HG02678 (cell line): ENCODE results near the gene SP110.
"Not testable (repeated sequence)": the region's sequence is repeated elsewhere in the genome, so short reads cannot be mapped to it uniquely, and the experiment has no call there.

ENCODE experiments used
- ATAC-seq: cut with Tn5 transposase; IDR thresholded peaks from one replicate; pipeline ENCODE4 v1.9.1; 2021; ENCODE audit warnings: mild to moderate bottlenecking, moderate library complexity; ENCODE audit not compliant: unreplicated experiment

Gene SP110

GRCh38 chr2:230219419-230220331, at the start of gene SP110:
SP110 (minus strand) TSS chr2:230219984; CDS start chr2:230216927, 3,057 bp downstream.
- ATAC-seq = peak; percentile 80

- ATAC-seq = peak; percentile 55
Observed at GRCh38 chr2:230268606-230269243, 48.9 kb upstream of the SP110 start.

GRCh38 chr2:230267556-230267955, 47.8 kb upstream of the SP110 start:
- ATAC-seq = peak; percentile 61

- ATAC-seq = no peak
Observed at GRCh38 chr2:230267059-230267458, 47.3 kb upstream of the SP110 start.

DNA sequence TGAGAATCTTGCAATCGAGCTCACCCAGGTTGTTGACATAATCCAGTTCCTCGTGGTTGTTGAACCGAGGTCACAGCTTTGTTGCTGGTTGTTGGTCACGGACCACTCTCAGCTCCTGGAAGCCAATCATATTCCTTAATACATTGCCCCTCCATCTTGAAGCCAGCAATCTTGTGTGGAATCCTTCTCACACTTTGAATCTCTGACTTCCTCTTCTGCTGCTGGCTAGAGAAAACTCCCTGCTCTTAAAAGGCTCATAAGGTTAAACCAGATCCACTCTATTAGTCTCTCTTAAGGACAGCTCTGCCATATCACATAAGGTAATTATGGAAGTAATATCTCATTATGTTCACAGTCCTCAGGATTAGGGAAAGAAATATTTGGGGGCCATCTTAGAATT, 46.9 kb upstream of the SP110 start:
- ATAC-seq = no peak

DNA sequence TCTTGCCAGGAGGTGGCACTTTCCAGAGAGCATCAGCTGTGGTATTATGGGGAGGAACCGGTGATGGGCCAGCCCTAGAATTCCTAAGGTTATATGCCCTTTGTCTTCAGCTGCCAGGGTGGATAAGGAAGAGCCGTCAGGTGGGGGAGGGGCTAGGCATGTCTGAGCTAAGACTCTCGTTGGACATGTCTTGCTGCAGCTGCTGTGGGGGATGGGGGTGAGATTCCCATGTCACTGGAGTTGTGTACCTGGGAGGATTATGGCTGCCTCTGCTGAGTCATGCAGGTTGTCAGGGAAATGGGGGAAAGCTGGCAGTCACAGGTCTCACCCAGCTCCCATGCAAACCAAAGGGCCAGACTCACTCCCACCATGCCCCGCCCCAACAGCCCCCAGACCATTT, 45.2 kb upstream of the SP110 start:
- ATAC-seq = not testable (repeated sequence)

GRCh38 chr2:230262246-230262645, 42.5 kb upstream of the SP110 start:
- no peak for ATAC-seq

- no peak for ATAC-seq
Observed at GRCh38 chr2:230258483-230258882, 38.7 kb upstream of the SP110 start.

- no peak for ATAC-seq
Observed at GRCh38 chr2:230256733-230257332, 37.0 kb upstream of the SP110 start.

DNA sequence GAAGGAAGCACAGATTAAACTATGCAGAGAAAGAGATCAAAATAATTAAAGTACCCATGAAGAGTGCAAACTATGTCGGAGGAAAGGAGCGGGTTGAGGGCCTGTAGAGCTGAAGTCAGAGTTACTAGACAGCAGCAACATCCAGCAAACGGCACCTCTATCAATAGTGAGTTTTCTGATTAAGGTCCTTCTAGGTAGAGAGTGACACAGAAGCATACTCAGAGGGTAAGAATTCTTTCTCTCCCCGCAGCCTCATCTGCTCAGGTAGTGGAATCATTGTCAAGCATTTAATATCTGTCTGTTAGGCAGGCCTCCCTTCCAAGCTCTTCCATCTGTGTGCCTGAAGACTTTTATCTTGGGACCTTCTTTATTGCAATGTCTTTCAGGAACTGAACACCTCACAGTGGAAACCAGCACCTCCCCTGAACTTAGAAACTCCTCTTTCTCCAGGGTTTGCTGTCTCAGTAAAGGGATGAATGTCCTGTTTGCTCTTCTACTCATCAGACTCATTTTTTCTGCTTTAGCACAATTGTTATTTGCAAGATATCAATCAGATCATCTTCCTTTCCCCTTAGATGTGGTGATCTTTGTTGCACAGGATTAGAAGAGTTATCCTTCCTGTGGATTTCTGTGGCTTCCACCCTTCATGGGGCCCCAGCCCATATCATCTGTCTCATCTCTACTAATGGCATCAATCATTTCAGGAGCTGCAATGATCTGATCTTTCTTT, 34.5 kb upstream of the SP110 start:
- ATAC-seq = no peak

DNA sequence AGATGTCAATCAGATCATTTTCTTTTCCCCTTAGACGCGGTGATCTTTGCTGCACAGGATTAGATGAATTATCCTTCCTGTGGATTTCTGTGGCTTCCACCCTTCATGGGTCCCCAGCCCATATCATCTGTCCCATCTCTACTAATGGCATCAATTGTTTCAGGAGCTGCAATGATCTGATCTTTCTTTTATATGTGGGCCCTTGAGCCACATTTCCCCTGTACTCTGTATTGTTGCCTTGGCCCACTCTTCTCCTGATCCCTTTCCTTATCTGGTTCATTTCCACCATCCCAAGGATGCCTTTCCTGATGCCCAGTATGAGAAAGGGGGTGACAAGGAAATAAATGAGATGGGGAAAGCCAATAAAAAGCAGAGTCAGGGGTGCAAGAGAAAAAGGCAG, 30.4 kb upstream of the SP110 start:
- ATAC-seq = no peak

GRCh38 chr2:230246206-230246605, 26.4 kb upstream of the SP110 start:
- ATAC-seq = no peak

DNA sequence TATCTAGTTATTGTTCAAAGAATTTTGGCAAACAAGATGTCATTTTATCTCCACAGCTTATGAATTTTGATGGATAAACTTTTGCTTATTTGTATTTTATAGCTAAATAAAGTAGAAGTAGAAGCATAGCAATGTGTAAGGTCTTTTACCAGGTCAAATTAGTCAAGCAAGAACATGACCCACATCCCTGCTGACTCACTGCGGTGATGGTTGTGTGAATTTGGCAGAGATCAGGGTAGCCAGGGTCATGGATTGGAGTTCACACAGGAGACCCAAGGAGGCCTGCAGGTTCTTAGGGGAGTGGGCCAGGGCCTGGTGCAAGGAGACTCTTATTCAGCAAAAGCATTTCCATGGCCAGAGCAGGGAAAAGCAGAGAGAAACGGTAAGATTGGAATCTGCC, 24.4 kb upstream of the SP110 start:
- ATAC-seq = no peak

- peak; percentile 53 for ATAC-seq
Observed at GRCh38 chr2:230234845-230235244, 15.1 kb upstream of the SP110 start.

DNA sequence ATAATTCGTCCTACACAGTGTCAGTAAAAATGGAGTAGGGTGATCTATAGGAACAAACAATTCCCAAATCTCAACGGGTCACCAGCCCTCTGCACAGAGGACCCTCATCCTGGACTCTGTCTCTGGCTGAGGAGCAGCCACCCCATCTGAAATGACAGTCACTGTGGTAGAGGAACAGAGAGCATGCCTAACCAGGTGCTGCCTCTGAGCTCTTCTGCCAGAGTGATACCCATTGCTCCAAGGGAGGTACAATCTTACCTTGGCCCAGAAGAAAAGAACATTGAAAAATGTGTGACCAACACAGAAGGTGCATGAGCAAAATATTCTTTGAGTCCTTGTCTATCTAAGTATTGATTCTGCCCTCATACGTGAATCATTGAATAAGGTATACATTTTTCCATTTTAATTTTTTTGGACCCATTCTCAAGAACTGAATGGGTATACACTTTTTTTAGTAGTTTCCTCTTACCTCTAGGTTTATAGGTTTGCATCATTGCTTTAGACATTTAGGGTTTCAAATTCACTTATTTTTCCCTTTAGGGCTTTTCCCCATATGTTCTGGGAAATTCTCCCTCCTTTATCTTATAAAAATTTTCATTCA, 14.4 kb upstream of the SP110 start:
- ATAC-seq = peak; percentile 61

- no peak for ATAC-seq
Observed at GRCh38 chr2:230231251-230231650, 11.5 kb upstream of the SP110 start.

- no peak for ATAC-seq
Observed at GRCh38 chr2:230230496-230231200, 10.9 kb upstream of the SP110 start.

DNA sequence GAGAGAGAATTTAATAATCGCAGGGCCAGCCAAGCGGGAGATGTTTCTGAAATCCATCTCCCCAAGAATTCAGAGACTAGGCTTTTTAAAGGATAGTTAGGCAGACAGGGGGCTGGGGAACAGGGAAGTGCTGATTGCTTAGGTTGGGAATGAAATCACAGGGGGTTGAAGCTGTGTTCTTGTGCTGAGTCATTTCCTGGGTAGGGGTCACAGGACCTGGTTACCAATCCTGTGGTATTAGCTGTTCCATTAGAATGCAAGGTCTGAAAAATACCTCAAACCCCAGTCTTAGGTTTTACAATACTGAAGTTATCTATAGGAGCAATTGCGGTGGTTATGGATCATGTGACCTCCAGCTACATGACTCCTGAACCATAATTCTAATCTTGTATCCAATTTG, 10.3 kb upstream of the SP110 start:
- ATAC-seq = no peak

DNA sequence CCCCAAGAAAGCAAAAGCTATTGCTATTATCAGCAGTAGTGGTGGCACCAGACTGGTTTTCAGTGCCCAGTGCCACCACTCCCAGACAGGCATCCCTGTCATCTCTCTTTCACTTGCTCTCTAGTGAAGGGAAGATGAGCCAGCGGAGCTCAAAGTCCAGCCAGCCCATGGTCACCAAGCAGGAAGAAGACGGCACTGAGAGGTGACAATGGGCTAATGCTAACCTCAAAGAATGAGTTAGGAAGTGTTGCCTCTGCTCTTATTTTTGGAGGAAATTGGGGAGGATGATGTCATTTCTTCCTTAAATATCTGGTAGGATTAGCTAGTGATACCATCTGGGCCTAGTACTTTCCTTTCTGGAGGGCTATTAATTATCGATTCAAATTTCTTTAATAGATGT, 7.4 kb upstream of the SP110 start:
- ATAC-seq = no peak

DNA sequence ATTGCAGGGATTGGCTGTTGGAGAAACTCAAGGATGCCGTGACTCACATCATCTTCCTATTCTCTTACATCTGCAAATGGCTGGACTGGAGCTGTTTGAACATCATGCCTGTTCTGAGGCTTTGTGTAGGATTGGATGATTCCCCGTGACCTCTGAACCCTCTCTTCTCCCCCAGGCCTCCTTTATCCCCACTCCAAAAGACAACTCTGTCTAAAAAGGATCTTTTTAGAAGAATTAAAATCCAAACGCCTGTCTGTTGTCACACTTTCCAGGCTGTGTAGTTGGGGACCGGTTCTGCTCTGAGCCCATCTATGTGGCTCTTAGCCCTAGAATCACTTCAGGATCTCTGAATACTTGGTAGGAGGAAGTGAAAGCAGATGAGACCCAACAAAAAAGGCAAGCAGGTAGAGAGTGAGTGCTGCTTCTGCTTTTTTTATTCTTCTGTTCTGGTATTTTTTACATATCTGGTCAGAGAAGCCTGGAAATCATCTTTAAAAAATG, 6.3 kb upstream of the SP110 start:
- ATAC-seq = peak; percentile 69
